Activated CD4-positive, CD25-positive, alpha-beta regulatory T cell (primary cell): ENCODE measurements around the gene CCDC158.
"Not testable (repeated sequence)": the region's sequence is repeated elsewhere in the genome, so short reads cannot be mapped to it uniquely, and the experiment has no call there.

ENCODE experiments used
- DNase-seq, 4 experiments: peaks; one replicate each; lab custom pipeline; 2025; lab: John Stamatoyannopoulos, UW

Gene CCDC158

DNA sequence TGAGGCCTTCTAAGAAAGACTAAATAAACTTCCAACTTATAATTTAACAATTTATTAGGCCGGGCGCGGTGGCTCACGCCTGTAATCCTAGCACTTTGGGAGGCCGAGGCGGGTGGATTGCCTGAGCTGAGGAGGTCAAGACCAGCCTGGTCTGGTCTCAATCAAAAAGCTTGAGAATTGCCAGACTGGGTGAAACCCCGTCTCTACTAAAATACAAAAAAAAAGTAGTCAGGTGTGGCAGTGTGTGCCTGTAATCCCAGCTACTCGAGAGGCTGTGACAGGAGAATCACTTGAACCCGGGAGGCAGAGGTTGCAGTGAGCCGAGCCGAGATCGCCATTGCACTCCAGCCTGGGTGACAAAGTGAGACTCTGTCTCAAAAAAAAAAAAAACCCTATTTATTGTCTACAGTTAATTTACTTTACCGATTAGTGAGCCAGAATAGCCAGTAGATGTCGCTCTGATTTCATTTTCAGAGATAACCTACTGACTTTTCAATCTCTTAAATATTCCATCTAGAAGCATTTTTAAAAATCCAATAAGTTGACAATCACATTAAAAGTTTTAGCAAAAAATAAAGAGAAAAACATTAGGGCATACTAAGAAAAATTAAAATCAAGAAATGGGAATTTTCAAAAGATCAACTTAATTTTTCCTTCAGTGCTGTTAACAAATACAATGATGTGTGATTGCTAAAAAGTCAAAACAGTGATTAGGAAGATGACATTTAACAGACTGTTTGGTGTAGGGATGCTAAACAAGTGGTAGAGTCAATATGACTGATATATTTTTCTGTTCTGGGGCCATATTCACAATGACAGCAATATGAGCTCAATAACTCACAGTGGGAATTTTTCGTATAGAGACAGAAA, 9.8 kb upstream of the CCDC158 start:
- DNase-seq = no peak

DNA sequence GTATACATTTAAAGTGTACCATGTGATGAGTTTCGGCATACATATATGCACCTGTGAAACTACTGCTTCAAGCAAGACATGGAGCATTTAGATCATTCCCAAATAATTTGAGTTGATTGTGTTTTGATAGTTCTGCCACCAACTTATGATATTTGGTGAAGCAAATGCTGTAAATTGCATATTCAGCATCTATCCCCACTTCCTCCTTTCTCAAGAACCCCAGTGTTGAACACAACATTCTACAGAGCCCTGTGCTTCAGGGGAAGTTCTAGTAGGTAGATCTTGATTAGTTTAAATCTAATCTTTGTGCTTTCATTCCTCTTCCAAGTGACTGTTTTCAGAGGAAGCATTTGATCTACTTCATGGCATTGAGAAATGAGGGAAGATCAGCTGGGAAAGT, 8.7 kb upstream of the CCDC158 start:
- no peak for DNase-seq

DNA sequence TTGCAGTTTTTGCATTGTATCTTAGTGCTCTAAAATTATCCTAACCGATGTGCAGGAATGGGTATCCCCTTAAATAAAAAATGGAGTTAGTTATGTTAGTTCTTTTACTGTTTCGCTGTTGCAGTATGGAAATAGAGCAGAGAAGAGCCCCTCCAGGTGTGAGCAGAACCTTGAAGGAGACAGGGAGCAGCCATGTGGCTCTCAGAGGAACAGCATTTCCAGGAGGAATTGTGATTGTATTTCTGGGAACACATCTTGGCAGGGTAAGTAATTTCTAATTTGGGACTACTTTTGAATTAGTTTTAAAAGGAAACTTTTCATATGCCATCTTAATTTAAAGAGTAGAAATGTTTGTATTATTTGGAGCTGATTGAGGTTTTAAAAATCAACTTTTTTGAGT, 5.3 kb upstream of the CCDC158 start:
- no peak for DNase-seq

DNA sequence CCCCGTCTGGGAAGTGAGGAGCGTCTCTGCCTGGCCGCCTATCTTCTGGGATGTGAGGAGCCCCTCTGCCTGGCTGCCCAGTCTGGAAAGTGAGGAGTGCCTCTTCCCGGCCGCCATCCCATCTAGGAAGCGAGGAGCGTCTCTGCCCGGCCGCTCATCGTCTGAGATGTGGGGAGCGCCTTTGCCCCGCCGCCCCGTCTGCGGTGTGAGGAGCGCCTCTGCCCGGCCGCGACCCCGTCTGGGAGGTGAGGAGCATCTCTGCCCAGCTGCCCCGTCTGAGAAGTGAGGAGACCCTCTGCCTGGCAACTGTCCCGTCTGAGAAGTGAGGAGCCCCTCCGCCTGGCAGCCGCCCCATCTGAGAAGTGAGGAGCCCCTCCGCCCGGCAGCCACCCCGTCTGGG, 2.2 kb upstream of the CCDC158 start:
- DNase-seq = not testable (repeated sequence)

DNA sequence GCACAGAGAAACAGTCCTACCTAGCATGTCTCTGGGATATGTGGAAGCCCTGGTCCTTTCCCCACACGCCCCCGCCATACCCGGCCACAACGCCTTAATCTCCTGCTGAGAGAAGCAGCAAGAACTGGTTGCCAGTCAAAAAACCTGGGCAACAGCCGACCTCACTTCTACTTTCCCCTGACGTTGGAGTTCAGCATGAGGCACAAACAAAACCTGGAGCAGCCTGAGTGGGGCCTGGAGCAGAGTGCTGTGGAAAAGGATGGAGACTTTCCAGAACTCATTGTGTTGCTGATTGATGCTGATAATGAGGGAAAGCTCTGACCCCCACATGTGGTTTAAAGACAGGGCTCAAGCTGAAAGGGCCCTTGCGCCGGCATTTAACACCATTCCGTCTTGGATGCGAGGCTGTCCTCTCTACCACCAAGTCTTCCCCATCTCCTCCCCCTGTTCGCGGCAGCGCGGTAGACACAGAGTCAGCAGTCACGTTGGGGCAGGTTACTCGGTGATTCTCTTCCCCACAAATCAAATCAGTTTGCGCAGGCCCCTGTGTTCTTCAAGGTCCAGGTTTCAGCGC, 666 bp downstream of the CCDC158 start:
- no peak for DNase-seq

DNA sequence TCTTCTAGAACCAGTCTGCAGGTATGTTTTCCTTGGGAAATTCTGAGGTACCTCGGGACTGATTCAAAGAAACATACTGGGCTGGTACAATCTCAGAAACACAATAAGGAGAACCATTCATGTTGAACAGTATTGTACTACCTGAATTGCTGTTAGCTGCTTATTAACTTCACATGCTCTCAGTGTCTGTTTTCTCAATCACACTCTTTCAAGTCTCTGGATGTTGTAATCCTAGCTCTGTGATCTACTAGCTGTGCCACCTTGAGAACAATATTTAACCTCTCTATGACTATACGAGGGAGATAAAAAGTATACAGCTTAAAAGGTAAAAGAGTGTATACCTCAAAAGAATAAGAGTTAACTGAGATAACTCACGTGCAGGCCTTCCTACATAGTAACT, 10.3 kb downstream of the CCDC158 start:
- DNase-seq = no peak

DNA sequence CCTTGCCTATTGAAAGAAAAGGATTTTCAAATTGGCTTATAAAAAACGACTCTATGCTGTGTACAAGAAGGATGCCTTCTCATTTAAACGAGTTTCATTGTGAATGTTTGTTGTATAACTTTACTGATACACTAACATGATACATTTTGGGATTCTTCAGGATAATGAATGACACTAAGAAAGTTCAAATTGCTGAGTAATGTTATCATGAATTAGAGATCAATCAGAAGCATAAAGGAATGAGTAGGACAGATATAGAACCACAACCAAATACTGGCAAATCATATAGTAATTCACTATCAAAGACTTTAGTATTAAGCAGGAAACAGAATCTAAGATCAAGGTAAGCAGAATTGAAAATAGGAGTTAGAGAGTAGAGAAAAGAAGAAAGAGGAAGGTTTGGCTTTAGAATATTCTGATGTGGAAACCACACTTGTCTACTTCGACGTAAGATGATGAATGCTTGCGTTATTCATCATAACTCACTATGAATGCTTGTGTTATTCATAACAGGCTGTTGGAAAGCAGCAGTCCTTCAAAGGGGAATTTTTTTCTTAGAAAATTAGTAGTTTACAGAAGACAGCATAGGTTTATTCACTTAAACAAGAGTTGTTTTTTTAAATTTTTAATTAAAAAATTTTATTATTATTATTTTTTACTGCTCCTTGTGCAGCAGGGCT, 13.4 kb downstream of the CCDC158 start:
- no peak for DNase-seq

DNA sequence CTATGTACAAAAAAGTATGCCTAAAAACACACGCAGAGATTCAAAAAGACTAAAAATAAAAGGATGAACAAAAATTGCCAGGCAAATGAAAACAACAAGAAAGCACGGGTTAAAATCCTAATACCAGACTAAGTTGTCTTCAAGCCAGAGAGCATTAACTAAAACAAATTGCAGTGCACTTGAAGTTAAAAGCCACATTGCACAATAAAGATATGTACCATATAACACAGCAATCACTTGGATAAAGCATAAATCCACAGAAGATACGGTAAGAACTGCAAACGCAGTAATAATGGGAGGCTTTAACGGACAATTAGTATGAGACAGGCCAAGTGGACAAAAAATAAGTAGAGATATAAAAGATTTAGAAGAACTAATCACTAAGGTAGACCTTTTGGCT, 14.9 kb downstream of the CCDC158 start:
- no peak for DNase-seq

DNA sequence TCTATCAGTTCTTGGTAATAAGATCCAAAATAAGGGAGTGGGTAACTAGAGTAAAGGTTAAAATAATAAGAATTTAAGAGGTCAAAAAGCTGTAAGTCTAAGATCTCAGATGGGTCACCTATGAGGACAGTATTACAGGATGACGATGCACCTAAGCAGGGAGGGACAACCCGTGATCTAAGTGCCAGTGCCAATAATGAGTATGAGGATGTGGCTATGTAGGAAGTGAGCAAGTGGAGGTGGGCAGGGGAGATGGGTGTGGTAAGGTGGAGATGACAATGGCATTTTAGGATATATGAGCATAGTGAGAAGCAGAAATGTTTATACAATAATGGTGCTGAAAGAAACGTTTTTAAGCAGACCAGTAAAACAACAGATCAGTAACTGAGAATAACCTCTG, 19.3 kb downstream of the CCDC158 start:
- no peak for DNase-seq

DNA sequence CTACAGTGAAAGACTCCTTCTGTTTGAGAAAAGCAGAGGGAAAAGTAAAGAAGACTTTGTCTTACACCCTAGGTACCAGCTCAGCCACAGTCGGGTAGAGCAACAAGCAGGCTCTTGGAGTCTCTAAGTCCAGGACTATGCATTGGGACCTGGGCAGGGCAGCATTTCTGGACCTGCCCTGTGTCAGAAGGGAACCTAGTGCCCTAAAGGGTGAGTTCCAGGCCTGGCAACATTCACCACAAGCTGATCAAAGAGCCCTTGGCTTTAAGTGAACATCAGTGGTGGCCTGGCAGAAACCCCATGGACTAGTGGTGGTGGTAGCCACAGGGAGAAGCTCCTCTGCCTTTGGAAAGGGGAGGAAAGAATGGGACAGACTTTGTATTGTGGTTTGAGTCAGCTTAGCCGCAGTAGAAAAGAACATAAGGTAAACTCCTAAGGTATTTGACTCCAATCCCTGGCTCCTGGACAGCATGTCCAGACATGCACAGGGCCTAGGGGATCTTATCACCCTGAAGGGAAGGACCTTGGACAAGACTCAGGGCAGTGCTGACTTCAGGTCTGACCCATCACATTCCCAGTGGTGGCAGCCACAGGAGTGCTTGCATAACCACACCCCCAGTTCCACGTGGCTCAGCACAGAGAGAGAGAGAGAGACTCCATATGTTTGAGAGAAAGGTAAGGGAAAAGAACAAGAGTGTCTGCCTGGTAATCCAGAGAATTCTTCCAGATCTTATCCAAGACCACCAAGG, 32.6 kb downstream of the CCDC158 start:
- no peak for DNase-seq

DNA sequence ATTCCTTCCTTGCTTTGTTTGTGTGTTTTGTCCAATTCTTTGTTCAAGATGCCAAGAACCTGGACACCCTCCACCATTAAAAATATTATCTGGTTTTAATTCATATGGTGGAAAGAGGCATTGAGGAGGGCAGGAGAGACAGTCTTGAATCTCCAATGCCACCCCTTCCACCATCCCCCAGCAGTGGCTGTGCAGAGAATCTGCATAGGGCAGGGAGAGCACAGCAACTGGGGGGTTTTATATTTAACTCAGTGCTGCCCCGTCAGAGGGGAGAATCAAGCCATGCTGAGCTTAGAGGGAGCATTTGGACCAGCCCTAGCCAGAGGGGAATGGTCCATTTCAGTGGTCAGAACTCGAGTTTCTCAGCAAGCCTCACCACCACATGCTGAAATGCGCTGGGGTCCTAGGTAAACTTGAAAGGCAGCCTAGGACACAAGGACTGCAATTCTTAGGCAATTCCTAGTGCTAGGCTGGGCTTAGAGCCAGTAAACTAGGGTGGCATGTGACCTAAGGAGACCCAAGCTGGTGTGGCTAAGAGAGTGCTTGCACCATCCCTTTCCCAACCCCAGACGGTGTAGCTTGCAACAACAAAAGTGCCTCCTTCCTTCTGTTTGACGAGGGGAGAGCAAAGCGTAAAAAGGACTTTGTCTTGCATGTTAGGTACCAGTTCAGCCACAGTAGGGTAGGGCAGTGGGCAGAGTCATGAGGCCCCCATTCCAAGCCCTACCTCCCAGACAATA, 34.2 kb downstream of the CCDC158 start:
- DNase-seq = no peak

DNA sequence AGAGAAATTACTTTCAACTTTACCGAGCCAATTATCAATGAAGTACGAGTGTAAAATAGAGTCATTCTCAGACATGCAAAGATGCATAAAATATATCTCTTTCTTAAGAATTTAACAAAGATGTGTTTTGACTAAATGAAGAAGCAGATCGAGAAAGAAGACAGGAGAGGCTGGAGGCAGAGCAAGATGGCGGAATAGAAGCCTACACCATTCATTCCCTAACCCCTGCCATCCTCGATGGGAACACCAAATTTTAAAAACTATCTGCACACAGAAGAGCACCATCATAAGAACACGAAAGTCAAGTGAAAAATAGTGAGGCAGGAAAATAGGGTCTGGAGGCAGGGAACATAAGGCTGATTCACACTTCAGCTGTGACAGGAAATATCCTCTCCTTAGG, 35.0 kb downstream of the CCDC158 start:
- no peak for DNase-seq

DNA sequence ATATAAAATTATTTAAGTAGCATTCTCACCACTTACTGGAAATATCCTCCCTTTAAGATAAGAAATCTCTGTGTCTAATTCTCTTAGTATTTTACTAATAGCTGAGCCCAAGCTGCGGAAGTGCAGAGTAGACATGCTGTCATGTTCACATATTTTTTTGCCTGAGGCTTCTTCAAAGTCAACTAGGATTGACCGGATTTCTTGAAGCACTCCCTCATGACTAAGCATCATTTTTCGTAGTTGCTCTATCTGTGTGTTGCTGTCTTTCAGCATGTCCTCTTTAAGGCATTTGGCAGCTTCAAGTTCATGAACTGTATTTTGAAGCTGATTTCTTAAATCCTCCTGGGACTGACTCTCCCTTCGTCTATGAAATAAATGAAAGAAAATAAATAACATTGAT, 36.9 kb downstream of the CCDC158 start:
- no peak for DNase-seq

DNA sequence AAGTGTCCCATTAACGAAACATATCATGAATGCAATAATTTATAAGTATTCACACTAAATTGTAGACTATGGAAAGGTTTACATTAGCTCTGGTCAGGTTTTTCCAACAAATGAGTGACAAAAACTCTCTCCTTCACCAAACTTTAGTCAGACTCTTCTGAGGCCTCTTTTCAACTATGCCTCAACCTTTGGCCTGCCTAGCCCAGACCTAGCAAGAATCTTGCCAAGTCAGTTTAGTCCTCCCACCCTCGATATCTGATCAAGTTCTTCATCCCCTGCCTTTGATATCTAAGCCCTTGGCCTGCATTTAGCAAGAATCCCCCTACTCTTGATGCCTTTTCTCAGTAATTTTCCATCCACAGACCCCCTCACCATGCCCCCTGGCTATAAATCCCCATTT, 37.9 kb downstream of the CCDC158 start:
- no peak for DNase-seq

DNA sequence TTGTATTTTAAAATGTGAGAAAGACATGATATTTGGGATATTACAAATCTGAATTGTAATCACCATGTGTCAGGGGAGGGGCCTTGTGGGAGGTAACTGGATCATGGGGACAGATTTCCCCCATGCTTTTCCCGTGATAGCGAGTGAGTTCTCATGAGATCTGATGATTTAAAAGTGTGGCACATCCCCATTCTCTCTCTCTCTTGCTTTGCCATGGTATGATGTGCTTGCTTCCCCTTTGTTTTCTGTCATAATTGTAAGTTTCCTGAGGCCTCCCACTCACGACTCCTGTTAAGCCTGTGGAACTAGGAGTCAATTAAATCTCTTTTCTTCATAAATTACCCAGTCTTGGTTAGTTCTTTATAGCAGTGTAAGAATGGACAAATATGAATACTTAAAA, 39.0 kb downstream of the CCDC158 start:
- DNase-seq = no peak

DNA sequence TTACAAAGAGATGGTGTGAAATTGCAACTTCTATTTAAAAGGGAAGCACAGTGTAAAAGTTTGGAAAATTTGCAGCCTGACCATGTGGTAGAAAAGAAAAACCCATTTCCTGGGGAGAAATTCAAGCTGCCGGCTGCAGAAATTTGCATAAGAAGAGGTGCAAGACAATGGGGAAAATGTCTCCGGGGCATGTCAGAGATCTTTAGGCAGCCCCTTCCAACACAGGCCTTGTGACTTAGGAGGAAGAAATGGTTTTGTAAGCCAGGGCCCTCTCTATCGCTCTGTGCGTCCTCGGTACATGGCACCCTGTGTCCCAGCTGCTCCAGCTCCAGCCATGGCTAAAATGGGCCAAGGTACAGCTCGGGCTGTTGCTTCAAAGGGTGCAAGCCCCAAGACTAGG, 40.4 kb downstream of the CCDC158 start:
- DNase-seq = no peak

DNA sequence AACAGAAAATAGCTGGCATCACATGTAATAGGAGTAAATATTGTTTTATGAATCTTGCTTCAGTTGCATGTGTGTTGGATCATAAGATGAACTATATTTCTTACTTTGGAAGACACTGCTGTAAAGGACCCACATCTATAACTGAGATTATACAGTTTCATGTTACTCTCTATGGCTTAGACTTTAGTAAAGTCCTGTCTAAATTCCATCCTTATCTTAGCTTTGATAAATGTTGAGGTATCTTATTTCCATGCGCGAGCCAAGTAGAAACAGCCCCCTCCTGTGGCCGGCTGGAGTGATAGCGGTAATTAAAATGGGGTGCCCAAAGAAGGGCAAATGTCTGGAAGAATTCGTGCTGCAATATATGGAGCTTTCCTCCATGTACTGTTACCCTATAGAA, 43.0 kb downstream of the CCDC158 start:
- DNase-seq = no peak

DNA sequence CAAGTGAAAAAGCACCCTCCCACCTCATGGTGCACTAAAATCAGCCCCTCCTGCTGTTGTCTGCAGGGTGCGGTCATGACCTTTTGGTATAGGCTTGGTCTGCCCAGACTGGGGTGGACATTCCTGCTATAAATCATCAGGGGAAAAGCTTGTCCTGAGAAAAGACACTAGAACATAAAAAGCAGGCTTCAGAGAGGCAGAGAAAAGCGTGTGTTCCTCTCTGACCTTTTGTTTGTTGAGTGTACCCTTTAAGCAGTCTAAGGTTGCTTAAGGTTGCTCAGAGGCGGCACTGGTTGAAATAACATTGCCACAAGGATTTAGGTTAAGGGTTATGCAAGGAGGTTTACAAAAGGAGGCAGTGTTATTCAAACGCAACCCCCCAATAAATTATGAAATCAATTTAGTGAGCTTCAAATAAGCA, 43.5 kb downstream of the CCDC158 start:
- DNase-seq = no peak

DNA sequence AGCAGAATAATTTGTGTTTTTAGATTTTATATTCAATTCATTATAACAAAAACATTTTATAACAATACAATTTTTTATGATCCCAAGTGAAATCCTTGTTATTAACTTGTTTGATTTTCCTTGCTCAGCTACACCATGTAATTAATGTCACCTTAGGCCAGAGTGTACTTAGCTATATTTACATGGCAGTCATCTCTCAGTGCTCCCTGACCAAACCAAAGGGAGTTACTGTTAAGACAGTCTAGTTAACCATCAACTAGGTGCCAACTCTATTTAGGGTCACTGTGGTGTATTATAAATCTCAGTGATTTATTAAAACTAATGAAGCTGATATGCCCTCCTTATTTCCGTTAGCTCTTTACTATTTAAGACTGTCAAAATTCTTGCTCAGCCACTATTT, 44.4 kb downstream of the CCDC158 start:
- DNase-seq = no peak

DNA sequence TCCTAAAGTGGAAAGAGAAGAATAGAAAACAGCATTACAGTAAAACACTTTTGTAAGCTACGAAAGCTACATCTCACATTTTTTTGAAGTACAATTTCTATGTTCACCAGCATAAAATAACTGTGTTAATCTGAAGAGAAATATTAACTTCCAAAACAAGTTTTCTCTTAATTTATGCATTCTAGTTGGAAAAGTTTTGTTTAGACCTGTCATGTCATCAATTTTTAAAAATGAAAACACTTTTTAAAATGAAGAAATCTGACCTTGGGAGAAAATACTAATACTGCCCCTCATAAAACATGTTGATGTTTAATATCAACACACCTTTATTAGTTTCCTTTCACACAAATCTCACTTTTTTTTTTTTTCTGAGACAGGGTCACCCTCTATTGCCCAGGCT, 45.2 kb downstream of the CCDC158 start:
- DNase-seq = no peak

DNA sequence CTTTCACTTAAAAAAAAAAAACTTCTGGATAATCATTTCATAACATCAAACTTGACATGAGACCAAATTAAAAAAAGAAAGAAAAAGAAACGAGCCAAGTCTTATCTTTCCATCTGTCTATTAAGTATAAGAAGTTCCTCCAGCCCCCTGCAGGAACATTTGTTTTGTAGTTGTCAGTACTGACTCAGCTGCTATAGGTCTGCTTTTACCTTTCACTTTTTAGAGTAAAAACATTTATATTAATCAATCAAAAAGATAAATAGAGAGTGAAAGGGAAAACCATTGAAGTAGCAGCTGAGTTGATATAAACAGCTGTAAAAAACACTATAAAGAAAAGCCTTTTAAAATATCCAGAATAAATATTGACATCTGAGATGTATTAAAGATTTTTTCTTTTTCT, 46.1 kb downstream of the CCDC158 start:
- no peak for DNase-seq
